Progenitor cell of endocrine pancreas (in vitro differentiated cells): ENCODE results near the gene ACSF2. TPM values are rescaled to one million over a fixed set of nuclear protein-coding genes. Genes with fewer than 3 reads are reported as not detected.

Experiments
- DNase-seq: peaks from one replicate; pipeline ENCODE4 v3.0.0; 2021; ENCODE audit warnings: low spot score; ENCODE audit not compliant: unreplicated experiment
- H3K27ac Mint-ChIP-seq: 2 replicates; pipeline ENCODE4 v1.8.0; 2021; ENCODE audit warnings: mild to moderate bottlenecking, moderate library complexity, mixed read lengths
- H3K27me3 Mint-ChIP-seq: 2 replicates; pipeline ENCODE4 v1.8.0; 2021; ENCODE audit warnings: mixed read lengths
- H3K36me3 Mint-ChIP-seq: 2 replicates; pipeline ENCODE4 v1.8.0; 2022; ENCODE audit warnings: mixed read lengths; ENCODE audit not compliant: insufficient read depth
- H3K4me1 Mint-ChIP-seq: 2 replicates; pipeline ENCODE4 v1.8.0; 2021; ENCODE audit warnings: low read depth, mixed read lengths
- H3K4me3 Mint-ChIP-seq: 2 replicates; pipeline ENCODE4 v1.8.0; 2021; ENCODE audit warnings: low read depth, mild to moderate bottlenecking, moderate library complexity, mixed read lengths
- H3K9me3 Mint-ChIP-seq: 2 replicates; pipeline ENCODE4 v1.8.0; 2021; ENCODE audit warnings: low read depth, mixed read lengths
- total RNA-seq: library from RNA; stranded (reverse); gene quantifications from 2 replicates; pipeline ENCODE4 v1.2.1, GENCODE V29; 2021
- TF ChIP-seq, protein P1 (sequence below): fragments of 200-600 bp; sonication (generic); IDR thresholded peaks from one replicate; pipeline ENCODE4 v1.5.0; 2021; ENCODE audit warnings: antibody characterized with exemption, mild to moderate bottlenecking; ENCODE audit not compliant: unreplicated experiment

Gene ACSF2
- total RNA-seq, 1 donor from 2014 or later, result 72.6 TPM

DNA sequence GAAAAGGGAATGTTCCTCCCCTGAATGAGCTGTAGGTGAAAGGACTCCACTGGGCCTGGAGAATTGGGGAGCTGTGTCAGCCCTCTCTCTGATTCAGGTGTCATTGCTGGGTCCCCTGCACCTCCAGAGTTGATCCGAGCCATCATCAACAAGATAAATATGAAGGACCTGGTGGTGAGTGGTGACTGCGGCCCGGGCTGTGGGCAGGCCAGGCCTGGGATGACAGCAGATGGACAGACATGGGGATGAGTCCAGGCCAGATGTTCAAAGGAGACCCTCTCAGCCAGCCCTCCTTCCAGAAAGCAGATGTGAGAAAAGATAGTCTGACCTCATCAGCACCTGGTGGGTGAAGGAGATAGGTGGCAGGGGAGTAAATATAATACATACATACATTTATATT is 38.1 kb downstream of the ACSF2 start:
- no peak for DNase-seq
- Mint-ChIP-seq H3K27me3 (peaks cover 18% of the 10 kb centered on the region), H3K4me3 (no peak overlapping the region), H3K27ac (no peak overlapping the region), H3K36me3 (peaks cover 7% of the 10 kb centered on the region), H3K4me1 (peaks cover 1% of the 10 kb centered on the region), H3K9me3 (no peaks in the 10 kb centered on the region)
- TF ChIP-seq, protein P1, sequence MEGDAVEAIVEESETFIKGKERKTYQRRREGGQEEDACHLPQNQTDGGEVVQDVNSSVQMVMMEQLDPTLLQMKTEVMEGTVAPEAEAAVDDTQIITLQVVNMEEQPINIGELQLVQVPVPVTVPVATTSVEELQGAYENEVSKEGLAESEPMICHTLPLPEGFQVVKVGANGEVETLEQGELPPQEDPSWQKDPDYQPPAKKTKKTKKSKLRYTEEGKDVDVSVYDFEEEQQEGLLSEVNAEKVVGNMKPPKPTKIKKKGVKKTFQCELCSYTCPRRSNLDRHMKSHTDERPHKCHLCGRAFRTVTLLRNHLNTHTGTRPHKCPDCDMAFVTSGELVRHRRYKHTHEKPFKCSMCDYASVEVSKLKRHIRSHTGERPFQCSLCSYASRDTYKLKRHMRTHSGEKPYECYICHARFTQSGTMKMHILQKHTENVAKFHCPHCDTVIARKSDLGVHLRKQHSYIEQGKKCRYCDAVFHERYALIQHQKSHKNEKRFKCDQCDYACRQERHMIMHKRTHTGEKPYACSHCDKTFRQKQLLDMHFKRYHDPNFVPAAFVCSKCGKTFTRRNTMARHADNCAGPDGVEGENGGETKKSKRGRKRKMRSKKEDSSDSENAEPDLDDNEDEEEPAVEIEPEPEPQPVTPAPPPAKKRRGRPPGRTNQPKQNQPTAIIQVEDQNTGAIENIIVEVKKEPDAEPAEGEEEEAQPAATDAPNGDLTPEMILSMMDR, result no peak

DNA sequence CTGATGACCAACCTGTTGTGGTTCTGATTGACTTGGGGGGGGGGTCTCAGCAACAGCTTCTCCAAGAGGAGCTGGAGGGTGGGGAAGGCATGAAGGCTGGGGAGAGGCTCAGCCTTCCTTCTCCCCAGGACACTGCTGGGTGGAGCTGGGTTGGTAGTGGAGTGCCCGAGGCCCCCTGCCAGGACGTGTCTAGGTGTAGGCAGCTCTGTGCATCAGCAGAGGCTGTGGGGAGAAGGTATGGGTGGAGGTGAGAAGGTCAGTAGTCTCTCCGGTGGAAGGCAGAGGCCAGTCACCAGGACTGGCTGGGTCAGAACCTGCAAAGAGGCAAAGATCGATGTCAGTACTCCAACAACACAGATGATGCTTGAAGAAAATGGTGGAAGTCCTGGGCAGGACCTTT is 38.7 kb downstream of the ACSF2 start:
- peaks cover 7% of the 10 kb centered on the region for H3K36me3 Mint-ChIP-seq
- peaks cover 18% of the 10 kb centered on the region for H3K27me3 Mint-ChIP-seq
- H3K9me3 Mint-ChIP-seq, result no peaks in the 10 kb centered on the region
- H3K4me1 Mint-ChIP-seq, result peaks cover 1% of the 10 kb centered on the region
- TF ChIP-seq, protein P1, result no peak
- no peak overlapping the region for H3K27ac Mint-ChIP-seq
- no peak overlapping the region for H3K4me3 Mint-ChIP-seq
- no peak for DNase-seq

DNA sequence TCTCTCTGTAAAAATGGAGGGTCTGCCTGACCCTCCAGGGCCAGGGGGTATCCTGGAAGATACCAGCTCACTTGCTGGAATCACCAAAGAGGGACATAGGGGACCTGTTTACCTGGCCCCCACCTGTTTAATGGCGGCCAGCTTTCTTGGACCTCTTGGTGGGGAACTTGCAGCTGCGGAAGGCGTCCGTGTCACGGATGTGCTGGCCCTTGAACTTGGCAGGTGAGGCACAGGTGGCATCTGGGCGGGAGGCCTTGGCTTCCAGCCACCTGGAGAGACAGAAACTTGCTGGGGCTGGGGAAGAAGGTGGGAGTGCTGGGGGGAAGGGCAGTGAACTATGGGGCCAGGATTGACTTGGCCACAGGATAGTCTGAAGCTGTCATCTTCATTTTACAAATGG is 39.2 kb downstream of the ACSF2 start:
- TF ChIP-seq, protein P1, result no peak
- DNase-seq, result no peak
- peaks cover 7% of the 10 kb centered on the region for H3K36me3 Mint-ChIP-seq
- H3K27ac Mint-ChIP-seq, result no peak overlapping the region
- H3K4me1 Mint-ChIP-seq, result peaks cover 1% of the 10 kb centered on the region
- H3K9me3 Mint-ChIP-seq, result no peaks in the 10 kb centered on the region
- no peak overlapping the region for H3K4me3 Mint-ChIP-seq
- H3K27me3 Mint-ChIP-seq, result peaks cover 18% of the 10 kb centered on the region

DNA sequence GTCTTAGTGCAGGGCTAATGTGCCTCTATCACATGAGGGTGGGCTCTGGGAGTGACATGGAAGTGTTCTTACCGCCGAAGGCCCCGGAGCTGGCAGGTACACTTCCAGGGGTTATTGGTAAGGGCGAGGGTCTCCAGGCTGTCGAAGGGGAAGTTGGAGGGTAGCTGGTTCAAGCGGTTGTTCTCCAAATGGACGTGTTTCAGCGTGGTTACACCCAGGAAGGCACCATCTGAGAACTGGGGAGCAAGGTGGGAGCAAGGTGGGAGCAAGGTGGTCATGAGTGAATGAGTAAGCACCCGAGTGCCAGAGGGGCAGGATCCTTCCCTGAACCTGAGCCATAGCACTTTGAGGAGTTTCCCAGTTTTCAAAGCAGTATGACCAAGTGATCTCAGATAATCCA is 39.6 kb downstream of the ACSF2 start:
- Mint-ChIP-seq H3K36me3 (peaks cover 7% of the 10 kb centered on the region), H3K27ac (no peak overlapping the region), H3K27me3 (peaks cover 18% of the 10 kb centered on the region), H3K4me1 (peaks cover 1% of the 10 kb centered on the region), H3K9me3 (no peaks in the 10 kb centered on the region), H3K4me3 (no peak overlapping the region)
- TF ChIP-seq, protein P1, result no peak
- DNase-seq, result no peak

DNA sequence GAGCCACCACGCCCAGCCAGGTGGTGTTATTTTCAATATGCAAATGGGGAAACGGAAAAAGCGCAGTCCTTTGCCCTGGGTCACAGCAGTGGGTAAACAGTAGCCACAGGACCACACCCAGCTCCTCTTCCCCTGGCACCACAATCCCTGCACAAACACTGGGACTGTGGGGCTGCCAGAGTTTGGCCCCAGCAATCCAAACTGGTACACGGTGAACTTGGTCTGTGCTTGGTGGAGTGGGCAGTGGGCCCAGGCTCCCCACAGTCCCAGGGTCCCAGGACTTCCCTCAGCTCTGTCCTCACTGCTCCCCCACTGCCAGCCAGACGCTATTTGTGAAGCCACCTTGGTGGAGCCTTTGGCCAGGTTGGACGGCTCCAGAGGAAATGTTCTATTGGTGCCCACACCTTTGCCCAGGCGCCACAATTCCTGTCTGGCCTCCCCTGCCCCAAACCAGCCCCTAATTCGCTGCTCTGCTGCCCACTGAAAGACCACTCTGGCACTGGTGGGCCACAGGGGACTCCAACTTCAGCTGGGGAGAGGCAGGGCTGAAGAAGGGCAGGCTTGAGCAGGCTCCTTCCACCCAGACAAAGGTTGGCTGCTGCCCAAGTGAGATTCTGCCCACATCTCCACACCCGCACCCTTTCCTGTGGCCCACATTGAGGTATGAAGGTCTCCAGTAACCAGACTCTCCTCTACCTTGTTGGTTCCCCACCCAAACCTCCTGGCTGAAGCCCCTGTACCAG is 40.5 kb downstream of the ACSF2 start:
- peaks cover 22% of the 10 kb centered on the region for H3K27me3 Mint-ChIP-seq
- TF ChIP-seq, protein P1, result no peak
- DNase-seq, result no peak
- H3K4me1 Mint-ChIP-seq, result peaks cover 1% of the 10 kb centered on the region
- no peak overlapping the region for H3K27ac Mint-ChIP-seq
- H3K36me3 Mint-ChIP-seq, result peaks cover 7% of the 10 kb centered on the region
- no peak overlapping the region for H3K4me3 Mint-ChIP-seq
- no peaks in the 10 kb centered on the region for H3K9me3 Mint-ChIP-seq
